HL-60 (cell line): ENCODE measurements around the gene CCL25.

Experiments used
- CTCF ChIP-seq: IDR thresholded peaks from one replicate; pipeline ENCODE4 v1.5.1; 2011; ENCODE audit warnings: low read length, control low read depth, inconsistent platforms; ENCODE audit not compliant: insufficient read depth
- GABPA ChIP-seq: IDR thresholded peaks from 2 replicates; pipeline ENCODE4 v1.6.1; 2012; ENCODE audit warnings: low read depth
- POLR2AphosphoS5 ChIP-seq: IDR thresholded peaks from 2 replicates; pipeline ENCODE4 v1.6.1; 2012; ENCODE audit warnings: low read depth
- REST ChIP-seq: IDR thresholded peaks from 2 replicates; pipeline ENCODE4 v1.6.1; 2012; ENCODE audit warnings: low read depth; ENCODE audit not compliant: insufficient replicate concordance

- TF ChIP-seq GABPA (no peak), CTCF (no peak), POLR2AphosphoS5 (no peak), REST (no peak)
Observed at GRCh38 chr19:8090950-8091349, 38.4 kb downstream of the CCL25 start.
